DMS79 treated with DMSO at 0.1 percent for 48 hours (cell line): ENCODE measurements around the gene CRYZL1.
A peak's percentile ranks its signal among the peaks of the same experiment; 100 is the strongest.
"Not testable (repeated sequence)": the region's sequence is repeated elsewhere in the genome, so short reads cannot be mapped to it uniquely, and the experiment has no call there.

ENCODE experiments used
- DNase-seq: peaks from one replicate; lab custom pipeline; 2025; lab: John Stamatoyannopoulos, UW

The CRYZL1 gene

DNA sequence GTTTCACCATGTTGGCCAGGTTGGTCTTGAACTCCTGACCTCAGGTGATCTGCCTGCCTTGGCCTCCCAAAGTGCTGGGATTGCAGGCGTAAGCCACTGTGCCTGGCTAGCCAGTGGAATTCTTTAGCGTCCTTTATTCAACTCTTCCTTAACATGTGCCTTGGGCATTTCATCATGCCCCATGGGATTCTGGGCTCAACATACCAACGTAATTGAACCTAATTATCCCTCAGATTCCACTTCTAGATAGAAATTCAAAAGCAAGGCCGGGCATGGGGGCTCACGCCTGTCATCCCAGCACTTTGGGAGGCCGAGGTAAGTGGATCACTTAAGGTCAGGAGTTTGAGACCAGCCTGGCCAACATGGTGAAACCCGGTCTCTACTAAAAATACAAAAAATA lies 15.4 kb downstream of the CRYZL1 start:
- DNase-seq, result not testable (repeated sequence)

GRCh38 chr21:33622253-33622652 lies 19.3 kb downstream of the CRYZL1 start:
- no peak for DNase-seq

DNA sequence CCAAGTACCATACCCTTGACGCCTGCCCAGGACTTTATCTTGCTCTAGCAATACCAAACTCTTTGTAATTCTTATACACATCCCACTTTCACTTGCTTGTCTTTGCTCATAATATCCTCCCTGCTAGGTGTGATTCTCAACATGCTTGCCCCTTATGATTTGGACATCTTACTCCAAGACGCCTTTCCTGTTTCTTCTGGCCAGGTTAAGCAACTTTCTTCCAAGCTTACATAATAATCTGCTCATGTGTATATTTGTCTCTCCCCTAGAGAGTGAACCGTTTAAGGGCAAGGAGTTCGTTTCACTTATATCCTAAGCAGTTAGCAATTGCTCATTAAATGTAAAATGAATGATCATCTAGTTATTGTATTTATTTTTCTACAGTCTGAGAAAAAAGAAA lies 21.8 kb downstream of the CRYZL1 start:
- no peak for DNase-seq

GRCh38 chr21:33618407-33618806 lies 23.1 kb downstream of the CRYZL1 start:
- no peak for DNase-seq

DNA sequence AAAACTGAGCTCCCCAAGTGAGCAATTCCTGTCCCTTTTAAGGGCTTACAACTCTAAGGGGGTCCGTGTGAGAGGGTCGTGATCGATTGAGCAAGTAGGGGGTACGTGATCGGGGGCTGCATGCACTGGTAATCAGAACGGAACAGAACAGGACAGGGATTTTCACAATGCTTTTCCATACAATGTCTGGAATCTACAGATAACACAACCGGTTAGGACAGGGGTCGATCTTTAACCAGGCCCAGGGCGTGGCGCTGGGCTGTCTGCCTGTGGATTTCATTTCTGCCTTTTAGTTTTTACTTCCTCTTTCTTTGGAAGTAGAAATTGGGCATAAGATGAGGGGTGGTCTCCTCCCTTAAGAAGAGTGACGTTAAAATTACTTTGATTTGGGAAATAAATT lies 24.0 kb downstream of the CRYZL1 start:
- not testable (repeated sequence) for DNase-seq

DNA sequence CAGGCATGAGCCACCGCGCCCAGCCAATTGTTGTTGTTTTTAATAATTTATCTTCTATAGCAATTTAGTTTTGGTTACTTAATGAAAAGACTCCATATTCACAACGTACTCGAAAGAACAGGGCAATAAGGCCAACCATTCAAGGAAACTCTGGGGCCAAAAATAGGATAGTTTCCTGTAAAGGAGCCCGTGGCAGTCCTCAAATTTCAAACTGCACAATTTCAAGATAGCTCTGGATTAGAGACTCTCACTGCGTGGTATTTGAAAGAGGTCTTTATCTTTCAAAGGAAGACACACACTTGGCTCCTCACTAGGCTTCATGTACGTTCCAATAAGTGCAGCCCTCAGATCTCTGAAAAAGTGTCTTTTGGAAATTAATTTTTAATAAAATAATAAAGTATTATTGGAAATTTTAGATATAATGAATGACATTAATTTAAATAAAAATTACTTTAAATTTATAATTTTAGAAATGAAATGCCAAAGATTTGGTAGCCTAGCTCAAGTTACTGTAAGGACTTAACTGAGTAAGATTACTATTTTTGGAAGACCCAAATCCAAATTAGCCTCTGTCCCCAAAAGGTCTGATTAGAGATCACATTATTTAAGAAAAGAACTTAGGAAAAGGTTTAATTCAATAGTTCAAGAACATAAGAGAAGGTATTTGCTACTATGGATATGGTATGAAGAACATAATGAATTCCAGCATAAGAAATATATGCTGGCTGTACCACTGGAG lies 30.4 kb downstream of the CRYZL1 start:
- no peak for DNase-seq

GRCh38 chr21:33608559-33608958 lies 33.0 kb downstream of the CRYZL1 start:
- DNase-seq, result no peak

DNA sequence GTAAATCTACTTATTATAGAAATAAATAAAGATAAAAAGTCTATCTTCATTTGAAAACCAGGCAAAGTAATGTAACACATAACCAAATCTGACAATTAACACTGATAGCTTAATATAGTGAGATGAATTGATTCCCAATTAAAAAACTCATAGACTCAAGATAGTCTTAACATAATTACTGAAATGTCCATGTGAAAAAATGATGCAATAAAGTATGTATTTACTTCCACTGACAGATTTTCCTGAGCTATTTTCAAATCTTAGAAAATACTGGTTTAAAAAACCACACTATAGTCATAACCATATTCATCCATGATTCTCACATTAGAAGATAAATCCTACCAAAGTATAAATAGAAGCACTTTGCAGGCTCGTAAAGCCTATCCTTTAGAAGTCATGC lies 43.5 kb downstream of the CRYZL1 start:
- no peak for DNase-seq

DNA sequence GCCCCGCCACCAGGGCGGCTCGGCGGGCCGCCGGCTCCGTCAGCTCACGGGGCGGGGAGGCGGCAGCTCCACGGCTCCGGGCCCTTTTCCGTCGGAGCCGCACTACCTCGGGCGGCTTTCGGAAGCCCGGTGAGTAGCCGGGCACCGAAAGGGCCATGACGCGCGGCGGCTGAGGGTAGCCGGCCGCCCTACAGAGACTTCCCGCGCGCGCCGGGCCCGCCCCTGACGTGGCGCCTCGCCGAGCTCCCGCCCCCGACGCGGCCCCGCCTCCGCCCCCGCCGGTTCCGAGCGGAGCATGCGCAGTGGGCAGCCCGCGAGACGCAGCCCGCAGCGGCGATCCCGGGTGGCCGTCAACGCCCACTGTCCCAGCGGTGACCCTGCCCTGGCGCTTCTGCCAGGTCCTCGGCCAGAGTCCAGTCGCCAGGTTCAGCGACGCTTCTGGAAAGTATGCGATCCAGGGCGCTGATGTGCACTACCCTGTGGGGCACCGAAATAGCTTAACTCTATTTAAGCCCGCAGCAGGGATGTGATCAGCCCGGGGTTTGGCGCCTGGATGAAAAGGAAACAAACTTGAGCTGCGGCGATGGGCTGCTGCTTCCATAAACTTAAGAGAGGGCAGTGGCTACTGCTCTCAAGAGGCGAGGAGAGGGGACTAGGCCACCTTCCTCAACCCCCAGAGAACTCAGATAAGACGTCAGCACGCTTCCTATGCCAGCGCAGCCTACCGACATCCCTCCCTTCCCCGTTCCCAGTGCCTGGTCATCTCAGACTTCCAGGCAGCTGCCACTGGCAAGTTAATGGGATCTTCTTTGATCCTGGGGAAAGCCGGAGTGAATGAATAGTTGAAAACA lies 52.8 kb downstream of the CRYZL1 start, which contains the start of gene DONSON:
DONSON (minus strand) TSS at position 200 of the 851 bp plus-strand sequence; CDS start at position 157, 43 bp downstream.
- peak; percentile 82 for DNase-seq

DNA sequence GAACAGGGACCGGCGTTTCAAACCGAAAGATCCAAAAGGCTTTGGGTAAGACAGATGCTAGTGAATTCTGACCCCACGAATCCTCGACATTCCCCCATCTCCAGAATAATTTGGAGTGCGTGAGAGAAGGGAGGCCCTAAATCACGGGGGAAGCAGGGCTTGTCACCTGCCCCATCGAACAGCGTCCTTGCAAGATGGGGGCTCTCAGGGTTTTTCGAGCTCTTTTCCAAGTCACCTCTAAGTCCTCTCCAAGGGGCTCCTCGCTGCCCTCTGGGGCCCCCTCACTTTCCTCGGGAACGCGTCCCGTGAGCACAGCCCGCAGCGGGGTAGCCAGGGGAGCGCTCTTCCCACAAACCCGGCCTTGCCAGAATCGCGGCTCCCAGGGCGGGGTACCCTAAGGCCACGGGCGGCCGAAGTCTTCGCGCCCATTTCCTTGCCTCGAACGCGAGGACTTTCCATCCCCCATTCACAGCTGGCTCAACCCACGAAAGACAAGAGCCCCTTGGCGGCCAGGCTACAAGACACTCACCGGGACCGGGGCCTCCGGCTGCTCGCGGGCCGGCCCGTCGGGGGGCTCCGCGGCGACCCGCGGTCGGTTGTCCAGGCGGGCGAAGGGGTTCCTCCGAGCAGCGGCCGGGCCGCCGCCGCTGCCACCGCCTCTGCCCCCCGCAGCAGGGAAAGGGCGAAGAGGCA lies 53.6 kb downstream of the CRYZL1 start:
- DNase-seq, result peak; percentile 27

DNA sequence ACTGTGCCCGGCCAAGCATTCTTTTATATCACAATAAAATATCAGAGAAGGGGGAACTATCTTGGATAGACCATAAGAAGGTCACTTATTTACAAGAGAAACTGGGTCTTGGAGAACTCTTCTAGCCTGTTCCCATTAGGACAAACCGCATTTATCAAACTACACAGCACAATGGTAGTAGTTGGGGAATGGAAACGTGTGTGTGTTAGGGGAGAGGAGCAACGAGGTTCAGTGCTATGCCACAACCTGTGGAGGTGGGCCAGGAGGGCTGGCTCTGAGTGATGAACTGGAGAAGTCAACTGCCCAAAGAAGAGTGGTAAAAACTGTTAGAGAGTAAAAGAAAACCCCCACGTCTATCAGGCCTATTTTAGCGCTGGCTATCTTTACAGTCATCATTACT lies 54.6 kb downstream of the CRYZL1 start:
- no peak for DNase-seq

- DNase-seq, result no peak
Measured at GRCh38 chr21:33584455-33584854, 57.1 kb downstream of the CRYZL1 start.

DNA sequence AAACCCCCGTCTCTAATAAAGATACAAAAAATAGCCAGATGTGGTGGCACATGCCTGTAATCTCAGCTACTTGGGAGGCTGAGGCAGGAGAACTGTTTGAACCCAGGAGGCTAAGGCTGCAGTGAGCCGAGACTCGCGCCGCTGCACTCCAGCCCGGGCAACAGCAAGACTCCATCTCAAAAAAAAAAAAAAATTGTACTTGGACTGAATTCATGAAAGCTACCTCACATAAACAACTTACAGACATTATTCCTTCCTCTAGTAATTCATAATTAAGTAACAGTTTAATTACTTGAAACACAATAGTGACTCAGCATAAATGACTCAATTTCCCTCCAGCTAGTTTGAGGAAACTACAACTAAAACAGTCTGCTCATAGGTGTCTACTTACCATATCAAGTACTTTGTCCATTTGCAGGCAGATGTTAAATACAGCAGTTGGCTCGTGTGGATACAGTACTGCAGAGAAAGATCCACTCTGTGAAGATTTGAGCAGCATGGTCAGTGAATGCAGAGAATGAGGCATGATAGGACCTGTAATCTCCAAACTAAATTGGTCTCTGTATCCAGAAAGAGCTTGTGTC lies 62.5 kb downstream of the CRYZL1 start:
- no peak for DNase-seq

DNA sequence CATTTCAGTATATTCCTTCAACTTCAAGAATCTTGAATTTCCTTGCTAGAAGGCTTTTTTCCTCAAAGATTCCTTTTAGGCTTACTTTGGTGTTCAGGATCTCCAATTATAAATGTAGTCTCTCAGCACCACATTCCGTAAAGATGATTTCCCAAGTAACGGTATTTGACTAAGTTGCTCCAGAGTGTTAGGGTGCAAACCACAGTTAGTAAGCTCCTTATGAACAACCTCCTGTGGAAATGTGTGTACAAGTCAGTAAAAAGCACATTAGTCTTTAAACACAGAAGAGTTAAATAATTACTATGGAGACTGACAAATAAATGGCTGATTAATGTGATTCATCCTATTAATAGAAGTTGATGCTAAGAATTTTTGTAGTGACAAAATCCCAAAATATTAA lies 63.3 kb downstream of the CRYZL1 start:
- DNase-seq, result no peak

- DNase-seq, result not testable (repeated sequence)
Measured at GRCh38 chr21:33576741-33577141, 64.8 kb downstream of the CRYZL1 start.

GRCh38 chr21:33572350-33572749 lies 69.2 kb downstream of the CRYZL1 start:
- no peak for DNase-seq

GRCh38 chr21:33569991-33570390 lies 71.5 kb downstream of the CRYZL1 start:
- no peak for DNase-seq

DNA sequence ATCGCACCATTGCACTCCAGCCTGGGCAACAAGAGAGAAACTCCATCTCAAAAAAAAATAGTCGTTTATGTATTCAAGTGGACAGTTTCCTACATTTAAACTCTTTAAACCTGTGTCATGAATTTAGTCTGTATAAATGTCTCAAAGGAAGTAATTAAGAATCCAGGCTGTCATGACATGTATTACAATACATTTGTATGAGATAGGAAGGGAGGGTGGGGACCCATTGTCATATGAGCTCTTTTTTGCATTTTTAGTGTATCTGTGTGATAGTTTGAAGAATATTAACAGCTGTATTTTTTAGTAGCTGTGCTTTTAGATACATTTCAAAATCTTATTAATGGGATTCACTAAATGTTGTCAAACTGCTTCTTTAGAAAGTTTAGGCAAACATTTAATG lies 73.1 kb downstream of the CRYZL1 start:
- DNase-seq, result no peak

DNA sequence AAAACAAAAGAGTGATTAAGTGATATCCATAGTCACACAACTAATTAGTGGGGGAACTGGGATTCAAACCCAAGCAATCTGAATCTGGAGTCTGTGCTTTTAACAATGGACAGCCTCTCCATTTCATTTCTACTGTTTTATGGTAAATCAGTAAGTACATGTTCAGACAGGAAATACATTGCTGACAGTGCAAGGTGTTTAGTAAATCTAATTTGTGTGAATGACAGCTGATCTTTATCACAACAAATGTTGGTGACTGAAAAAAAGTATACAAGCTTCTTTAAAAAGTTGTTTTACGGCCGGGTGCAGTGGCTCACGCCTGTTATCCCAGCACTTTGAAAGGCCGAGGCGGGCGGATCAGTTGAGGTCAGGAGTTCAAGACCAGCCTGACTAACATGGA lies 73.6 kb downstream of the CRYZL1 start:
- no peak for DNase-seq

DNA sequence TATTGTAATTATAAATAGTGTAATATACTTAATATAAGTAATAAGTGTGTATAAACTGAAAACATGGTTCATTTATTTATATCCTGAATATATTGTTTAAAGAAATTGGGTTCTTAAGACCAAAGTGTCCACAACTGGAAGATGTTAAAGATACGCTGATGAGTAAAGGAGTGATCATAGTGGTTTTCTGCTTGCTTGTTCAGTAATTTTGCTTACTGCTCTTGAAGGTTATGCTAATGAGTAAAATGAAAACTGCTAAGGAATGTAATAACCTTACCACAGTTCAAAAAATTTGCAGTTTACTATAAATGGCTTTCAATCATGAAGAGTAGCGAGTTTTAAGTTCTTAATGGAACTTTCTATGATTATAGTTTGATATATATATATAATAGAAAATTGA lies 75.0 kb downstream of the CRYZL1 start:
- DNase-seq, result no peak

GRCh38 chr21:33562389-33562788 lies 79.2 kb downstream of the CRYZL1 start:
- no peak for DNase-seq

DNA sequence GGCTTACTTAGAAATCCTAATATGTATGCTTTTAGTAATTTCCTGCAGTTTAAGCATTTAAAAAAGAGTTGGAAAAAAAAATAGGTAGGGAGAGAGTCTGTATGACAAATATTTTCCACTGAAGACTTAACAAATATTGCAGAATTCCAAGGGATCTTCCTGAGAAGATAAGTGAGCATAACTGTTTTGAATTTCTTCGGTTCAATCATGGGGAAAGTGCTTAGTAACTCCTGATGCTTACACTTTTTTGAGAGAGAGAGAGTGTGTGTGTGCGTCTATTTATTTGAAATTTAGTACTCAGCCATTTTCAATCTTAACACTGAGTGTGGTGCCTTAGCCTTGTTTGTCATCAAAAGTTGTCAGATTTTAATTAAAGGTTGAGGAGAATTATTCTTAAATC lies 80.2 kb downstream of the CRYZL1 start:
- DNase-seq, result no peak
